Measurements from ENCODE around the gene CTDSPL.

Gene CTDSPL

DNA sequence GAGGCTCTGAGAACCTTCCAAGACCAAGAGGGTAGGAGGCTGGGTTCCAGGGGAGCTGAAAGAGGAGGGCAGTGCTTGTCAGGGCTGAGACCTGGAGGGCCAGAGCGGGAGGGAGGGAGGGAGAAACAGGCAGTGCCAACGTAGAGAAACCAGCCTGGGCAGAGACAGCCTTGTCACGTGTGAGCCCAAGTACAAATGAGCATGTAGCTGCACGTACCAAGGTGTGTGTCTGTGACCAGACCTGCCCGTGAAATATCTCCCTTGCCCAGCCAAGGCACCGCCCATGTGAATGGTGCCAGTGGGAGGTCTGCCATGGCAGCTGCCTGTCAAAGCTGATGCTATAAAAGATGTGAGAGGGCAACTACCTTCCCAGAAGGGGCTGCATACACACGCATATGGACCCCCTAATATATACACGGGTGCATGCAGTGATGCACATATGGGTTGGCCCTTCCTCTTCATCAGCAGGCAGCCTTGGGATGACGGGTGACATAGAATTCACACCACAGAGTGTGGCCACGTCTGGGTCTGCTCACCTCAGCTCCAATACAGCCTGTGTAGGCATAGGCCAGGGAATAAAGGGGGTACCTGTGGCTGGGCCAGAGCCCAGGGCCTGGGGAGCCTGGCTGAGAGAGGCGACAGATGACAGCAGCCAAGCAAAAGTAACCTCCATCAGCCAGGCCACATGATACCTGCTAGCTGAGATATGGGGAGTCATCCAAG is 7.8 kb upstream of the CTDSPL start:
- no peak for DNase-seq

DNA sequence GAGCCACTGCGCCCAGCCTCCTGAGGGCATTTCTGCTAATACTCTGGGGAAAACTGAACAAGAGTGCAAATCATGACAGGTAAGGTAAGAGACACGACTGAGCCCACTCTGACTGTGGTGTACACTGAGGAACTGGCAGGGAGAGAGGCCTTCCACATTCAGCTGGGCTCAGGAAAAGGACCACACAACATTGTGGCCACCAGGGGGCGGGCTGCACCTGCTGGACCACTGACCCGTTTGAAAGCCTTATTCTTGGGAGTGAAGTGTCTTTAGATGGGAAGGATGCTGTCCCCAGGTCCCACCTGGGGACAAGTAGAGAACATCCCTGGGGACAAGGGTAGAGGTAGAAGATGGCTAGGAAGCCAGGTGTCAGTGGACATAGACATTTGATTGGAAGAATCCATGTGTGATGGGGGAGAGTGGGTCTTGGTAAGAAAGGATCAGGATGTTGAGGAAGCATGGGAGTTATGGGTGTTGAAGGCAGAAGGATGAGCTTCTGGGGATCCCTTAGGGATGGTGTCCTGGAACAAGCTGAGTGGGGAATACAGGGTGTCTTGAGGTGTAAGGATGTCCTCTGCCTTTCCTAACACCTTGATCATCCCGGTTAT is 6.2 kb upstream of the CTDSPL start:
- DNase-seq, result peak; percentile 26

DNA sequence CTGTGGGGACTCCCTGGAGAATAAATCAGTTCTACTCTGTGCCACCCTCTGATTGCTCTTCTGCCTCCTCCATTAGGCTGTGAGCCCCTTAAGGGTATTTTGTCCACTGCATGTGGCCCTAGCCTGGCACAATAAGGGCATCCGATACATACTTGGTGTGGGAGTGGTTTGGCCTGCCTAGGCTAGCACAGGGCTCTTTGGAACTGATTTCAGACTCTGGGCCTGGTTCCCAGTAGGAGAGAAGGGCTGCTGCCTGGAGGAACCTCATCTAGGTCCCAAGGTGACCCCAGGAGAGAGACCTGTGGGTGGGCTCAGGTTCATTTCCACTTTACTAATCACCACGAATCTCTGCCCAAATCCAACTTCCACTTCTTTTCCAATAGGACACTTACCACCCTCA is 5.3 kb upstream of the CTDSPL start:
- no peak for DNase-seq

DNA sequence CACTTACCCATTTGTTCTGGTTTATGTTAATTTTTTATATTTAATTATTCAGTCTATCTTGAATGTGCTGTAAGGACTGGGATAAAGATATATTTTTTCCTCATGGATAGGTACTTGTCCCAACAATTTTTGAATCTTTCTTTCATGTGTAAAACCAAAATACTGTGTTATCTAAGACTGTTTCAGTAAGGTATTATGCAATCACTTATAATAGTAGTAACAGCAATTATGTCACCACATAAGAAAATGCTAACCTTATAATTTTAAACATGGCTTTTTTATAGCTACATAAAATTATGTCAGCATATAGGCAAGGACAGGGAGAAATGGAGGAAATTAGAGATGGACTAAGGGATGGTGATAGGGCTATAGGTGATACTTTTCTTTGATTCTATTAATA is 2.9 kb upstream of the CTDSPL start:
- DNase-seq, result no peak

DNA sequence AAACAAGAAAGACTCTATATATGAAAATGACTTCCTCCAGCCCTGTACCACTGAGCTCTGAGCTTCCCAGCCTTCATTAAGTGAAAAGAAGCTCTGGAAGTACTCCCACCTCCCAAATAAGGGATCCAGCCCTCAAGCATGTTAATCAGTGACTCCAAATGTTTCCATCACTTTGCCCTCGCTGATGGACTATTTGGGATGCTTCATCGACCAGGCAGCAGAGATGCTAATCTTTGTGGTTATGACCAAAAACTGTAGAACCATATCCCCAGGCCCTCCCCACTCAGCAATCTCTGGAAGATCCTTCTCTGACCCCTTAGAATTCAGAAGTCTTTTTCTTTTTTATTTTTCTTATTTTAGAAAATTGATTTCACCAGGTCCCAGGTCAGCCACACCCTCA is 2.3 kb upstream of the CTDSPL start:
- DNase-seq, result no peak

DNA sequence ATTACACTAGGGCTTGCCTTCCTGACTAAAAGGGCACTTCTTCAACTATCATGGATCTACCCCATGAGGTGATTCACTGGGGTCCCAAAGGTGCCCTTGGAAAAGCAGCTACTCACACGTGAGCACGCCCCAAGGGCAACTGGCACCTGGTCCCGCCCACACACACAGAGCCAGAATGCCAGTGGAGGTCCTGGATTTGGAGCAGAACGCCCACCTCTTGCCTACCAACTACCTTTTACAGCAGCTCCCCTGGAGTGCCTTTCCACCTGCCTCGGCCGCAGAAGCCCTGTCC is 1.8 kb upstream of the CTDSPL start:
- DNase-seq, result no peak

- no peak for DNase-seq
These were observed 681 bp downstream of the CTDSPL start for GRCh38 chr3:37862219-37862902.

- no peak for DNase-seq
These were observed 1.5 kb downstream of the CTDSPL start for GRCh38 chr3:37862903-37863815.

DNA sequence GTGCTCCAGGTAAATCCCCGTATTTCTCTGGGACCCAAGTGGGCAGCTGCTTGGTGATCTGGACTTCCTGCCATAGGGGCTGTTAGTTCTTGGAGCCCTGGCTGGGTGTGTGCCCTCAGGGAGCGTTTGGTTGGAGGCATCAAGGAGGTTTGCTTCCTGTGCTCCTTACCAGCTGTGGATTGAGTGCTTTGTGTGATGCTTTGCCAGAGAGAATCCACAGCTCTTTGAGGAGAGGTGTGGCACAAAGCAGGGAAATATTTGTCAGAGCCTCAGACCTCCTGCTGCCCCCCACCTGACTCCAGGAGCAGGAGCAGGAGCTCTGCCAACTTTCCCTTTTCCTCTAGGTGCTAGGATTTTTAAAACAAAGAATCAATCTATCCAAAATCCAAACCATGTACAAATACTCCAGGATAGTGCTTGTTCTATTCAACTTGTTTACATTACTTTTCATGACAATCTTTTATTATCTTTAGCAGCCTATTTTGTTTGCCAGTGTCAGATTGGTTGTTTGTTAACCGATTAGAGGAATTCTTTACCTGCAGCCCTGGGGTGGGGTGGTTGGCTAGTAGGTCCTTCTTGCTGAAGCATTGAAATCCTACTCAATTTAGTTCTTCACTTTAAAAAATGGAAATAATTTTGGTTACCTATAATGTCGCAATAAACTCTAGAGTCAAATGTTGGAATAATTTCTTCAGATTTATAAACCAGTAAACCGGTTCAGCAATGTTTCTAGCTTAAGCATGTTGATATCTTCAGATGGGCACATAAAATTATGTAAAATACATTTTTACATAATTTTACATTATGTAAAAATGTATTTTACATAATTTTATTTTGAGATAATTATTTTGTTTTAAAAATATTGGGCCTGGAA is 2.5 kb downstream of the CTDSPL start:
- peak; percentile 61 for DNase-seq

GRCh38 chr3:37864904-37865303 is 3.2 kb downstream of the CTDSPL start:
- DNase-seq, result no peak

DNA sequence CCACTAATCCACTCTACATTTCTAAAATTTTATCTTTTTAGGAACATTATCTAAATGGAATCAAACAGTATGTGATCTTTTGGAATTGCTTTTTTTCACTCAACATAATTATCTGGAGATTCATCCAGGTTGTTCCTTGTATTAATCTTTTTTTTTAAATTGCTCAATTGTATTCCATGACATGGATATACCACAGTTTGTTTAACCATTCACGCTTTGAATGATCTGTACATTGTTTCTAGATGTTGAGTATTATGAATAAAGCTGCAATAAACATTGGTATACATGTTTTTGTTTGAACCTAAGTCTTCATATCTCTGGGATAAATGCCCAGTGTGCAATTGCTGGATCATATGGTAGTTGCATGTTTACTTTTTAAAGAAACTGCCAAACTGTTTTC is 5.5 kb downstream of the CTDSPL start:
- no peak for DNase-seq

DNA sequence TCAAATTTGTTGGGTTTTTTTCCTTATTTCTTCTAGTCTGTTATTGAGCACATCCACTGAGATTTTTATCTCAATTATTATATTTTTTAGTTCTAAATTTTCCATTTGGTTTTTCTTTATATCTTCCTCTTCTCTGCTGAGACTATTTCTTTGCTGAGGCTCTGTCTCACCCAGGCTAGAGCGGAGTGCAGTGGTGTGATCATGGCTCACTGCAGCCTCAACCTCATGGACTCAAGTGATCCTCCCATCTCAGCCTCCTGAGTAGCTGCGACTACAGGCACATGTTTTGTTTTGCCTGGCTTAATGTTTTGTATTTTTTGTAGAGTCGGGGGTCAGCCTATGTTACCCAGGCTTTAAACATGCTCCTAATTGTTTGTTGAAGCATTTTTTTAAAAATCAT is 10.2 kb downstream of the CTDSPL start:
- DNase-seq, result no peak

GRCh38 chr3:37872413-37873160 is 10.9 kb downstream of the CTDSPL start:
- DNase-seq, result no peak

- no peak for DNase-seq
These were observed 14.6 kb downstream of the CTDSPL start for GRCh38 chr3:37876279-37876678.

DNA sequence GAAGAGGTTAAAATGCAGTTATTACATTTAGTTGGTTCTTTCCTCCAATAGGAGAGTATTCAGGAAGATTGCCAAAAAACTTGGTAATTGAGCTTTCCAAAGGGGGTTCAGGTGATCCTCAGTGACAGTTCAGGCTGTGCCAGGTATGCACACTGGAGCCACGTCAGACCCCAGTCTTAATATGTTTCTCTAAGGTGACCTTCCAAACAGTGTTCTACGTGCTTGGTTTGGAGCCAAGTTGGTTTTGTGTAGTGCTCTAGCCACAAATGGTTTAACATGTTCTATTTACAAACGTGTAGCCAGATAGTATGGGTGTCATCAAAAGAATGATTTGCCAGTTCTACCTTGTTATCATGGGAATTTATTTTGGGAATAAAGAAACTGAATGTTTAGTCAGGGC is 21.0 kb downstream of the CTDSPL start:
- no peak for DNase-seq

GRCh38 chr3:37885814-37886213 is 24.1 kb downstream of the CTDSPL start:
- no peak for DNase-seq

DNA sequence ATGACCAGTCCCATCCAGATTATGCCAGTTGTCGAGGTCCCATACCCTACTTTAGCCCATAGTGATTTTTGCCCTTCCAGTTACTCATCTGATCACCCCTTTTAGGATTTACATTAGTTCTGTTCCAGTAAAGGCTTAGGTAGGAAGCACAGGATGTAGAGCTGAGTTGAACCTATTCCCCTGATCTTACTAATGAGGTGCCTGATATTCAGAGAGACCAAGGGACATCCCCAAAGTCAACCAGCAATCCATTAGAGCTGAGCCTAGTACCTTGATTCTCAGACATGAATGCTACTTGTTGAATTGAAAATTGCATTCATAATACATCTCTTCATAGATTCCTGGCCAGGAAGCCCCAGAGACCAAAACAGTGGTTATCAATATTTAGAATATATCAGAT is 24.7 kb downstream of the CTDSPL start:
- no peak for DNase-seq

DNA sequence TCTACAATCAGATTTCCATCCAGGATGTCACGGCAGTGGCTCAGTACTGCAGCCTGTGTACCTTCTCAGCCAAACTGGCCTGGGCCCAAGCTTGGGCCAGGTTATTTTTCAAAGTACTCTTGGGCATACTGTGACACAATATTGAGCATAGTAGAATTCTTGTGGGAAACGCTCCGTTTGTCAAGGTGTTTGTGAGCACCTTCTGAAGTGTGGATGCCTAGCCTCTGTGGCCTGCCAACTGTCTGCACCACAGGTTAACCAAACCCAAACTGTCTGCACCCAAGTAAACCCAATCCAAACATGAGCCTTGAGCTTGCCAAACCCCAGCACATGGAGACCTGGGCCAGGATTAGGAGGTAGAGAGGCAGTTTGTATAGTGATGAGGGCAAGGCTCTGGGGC is 25.4 kb downstream of the CTDSPL start:
- DNase-seq, result no peak

DNA sequence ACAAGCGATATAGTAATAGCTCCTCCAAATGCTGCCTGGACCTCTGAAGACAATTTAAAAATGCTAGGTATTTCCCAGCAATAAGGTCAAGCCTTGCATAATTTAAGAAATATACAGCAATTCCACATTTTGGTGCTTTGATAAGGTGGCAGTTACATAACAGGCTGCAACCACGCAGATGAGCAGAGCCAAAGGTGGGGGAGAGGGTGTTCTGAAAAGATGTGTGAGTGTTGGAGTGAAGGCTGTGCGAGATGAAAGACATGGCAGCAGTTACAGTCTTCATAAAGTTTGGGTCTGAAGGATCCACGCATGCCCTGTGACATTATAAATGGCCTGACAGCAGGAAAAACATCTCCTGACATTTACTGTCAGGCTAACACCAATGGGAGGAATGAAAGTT is 26.1 kb downstream of the CTDSPL start:
- DNase-seq, result no peak

DNA sequence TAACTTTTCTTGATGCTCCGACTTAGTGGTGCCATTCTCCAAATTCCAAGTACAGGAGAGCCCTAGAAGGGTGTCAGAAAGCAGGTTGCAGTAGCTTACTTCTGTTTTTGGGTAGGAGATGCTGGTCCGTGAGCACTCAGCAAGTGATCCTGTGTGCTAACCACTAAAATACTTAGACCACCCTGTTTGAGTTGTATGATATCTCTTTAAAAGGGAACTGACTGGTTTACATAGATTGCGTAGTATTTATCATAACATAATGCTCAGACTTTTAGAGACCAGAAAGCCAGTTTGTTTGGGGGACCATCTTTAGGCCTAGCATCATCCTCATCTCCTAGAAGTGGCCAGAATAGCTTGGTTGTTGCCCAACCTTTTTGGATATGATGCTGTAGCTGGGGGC is 26.7 kb downstream of the CTDSPL start:
- no peak for DNase-seq

GRCh38 chr3:37890522-37890921 is 28.8 kb downstream of the CTDSPL start:
- DNase-seq, result no peak

DNA sequence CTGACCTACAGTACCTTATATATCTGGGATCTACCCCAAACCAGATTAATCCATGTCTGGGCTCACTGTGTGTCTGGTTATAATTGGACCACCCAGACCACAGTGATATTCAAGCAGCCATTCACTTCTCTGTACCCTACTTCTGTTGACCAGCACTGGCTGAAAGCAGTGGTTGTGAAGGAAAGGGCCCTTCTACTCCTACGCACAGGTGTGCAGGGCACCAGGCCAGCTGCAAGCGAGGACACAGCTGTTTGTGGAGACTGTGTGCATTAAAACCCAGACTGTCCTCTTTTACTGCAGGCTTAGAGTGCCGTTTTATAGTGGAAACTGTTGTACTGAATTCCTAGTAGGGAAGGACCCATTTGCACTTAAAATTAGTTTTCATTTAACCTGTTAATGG is 29.5 kb downstream of the CTDSPL start:
- DNase-seq, result no peak
